GM18861 (cell line): ENCODE data around the gene CDK10.

Experiments
- ATAC-seq: cut with Tn5 transposase; IDR thresholded peaks from one replicate; pipeline ENCODE4 v1.9.1; 2021; ENCODE audit not compliant: unreplicated experiment

Gene CDK10

GRCh38 chr16:89732142-89732917 is 45.8 kb downstream of the CDK10 start:
- ATAC-seq, result no peak

DNA sequence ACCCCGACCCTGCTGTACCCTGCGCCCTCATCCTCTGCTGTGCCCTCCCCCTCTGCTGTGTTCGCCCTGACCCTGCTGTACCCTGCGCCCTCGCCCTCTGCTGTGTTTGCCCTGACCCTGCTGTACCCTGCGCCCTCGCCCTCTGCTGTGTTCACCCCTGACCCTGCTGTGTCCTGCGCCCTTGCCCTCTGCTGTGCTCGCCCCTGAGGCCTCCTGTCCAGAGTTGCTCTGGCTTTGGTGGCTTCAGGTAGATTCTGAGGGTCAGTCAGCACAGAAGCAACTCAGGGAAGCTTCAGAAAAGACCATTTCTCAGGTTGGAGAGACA is 46.4 kb downstream of the CDK10 start:
- ATAC-seq, result no peak

DNA sequence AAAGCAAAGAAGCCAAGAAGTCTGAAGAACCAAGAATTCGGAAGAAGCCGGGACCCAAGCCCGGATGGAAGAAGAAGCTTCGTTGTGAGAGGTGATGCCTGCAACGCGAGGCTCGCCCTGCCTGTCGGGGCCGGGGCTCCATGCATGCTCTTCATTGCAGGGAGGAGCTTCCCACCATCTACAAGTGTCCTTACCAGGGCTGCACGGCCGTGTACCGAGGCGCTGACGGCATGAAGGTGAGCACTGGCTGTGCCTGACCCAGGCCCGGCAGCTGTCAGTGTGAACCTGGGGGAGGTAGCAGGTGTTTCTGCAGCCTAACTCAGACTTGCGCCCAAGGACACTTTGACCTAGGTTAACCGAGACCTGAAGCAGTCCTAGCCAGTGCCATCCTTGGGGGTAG is 46.8 kb downstream of the CDK10 start:
- no peak for ATAC-seq

GRCh38 chr16:89733792-89734191 is 47.3 kb downstream of the CDK10 start:
- no peak for ATAC-seq

DNA sequence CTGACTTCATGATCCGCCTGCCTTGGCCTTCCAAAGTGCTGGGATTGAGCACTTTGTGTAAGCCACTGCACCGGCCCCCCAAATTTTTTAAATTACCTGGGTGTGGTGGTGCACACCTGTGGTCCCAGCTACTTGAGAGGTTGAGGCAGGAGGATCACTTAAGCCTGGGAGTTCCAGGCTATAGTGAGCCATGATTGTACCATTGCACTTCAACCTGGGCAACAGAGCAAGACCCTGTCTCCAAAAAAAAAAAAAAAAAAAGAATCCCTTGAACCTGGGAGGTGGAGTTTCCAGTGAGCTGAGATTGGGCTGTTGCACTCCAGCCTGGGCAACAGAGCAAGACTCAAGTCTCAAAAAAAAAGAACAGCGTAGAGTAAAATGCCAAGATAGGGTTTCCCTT is 50.1 kb downstream of the CDK10 start:
- no peak for ATAC-seq

- no peak for ATAC-seq
Measured at GRCh38 chr16:89737341-89738071, 51.0 kb downstream of the CDK10 start.

DNA sequence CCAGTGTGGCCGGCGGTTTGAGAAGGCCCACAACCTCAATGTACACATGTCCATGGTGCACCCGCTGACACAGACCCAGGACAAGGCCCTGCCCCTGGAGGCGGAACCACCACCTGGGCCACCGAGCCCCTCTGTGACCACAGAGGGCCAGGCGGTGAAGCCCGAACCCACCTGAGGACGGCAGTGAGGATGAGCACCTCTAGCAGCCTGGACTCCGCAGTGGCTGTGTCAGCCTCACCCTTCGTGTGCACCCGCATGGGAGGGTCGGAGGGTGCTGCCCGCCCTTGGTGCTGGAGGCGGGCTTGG is 51.5 kb downstream of the CDK10 start:
- no peak for ATAC-seq

GRCh38 chr16:89738538-89739317 is 52.2 kb downstream of the CDK10 start:
- ATAC-seq, result no peak

DNA sequence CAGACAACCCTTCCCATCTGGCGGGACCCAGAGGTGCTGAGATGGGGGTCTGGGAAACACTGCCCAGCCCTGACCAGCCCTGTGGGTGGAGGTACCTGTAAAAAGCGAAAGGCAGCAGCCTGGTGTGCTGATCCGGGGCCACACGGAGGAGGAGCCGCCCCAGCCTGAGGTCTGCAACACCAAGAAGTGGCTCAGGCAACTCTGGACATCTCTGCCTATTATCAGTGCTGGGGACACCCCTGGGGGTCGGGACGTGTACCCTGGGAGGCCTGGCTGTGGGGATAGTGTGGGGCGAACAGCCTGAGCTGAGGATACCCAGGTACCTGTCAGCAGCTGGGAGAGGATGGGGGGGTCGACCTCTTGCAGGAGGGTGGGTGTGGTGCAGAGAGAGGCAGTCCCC is 52.9 kb downstream of the CDK10 start:
- ATAC-seq, result no peak

DNA sequence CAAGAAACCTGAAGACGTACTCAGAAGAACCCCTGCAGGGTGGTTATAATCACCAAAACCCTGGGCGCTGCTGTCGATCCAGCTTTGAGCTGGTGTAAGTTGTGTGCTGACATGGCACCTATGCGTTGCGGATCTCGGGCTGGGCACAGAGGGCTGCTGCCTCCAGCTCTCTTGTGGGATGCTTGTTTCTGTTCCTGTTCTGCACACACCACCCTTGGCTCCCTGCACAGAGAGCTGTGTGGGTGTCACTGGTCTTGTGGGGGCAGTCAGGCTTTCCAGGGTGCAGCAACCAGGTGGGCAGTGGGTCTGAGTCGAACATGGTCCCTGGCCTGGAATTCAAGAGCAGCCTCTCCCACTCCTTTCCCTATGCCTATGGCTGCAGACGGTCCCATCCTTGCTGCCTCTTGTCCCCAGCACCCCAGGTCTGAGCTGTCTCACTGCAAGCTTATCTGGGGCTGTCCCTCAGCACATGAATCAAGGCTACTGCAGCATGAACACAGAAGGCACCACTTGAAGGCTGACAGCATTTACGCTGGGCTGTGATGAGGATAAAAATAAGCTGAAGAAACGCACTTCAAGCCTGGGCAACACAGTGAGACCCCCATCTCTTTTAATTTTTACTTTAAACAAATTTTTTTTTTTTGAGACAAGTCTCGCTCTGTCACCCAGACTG is 55.0 kb downstream of the CDK10 start:
- ATAC-seq, result no peak

DNA sequence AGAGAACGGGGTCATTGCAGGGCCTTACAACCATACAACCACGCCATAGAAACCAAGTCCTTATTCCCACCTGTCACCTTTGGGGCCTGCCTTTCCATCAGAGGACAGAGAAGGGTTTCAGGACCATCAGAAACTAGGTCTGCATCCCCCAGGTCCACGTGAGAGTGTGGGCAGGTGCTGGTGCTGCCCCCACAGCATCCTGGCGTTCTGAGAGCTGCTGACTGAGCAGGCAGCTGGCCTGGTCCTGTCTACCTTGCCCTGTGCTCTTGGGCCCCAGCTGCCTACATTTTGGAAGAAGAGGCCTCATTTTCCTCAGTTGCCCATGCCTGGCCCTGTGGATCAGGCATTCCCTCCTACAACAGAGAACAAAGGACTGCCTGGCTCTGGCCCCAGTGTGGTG is 56.5 kb downstream of the CDK10 start:
- ATAC-seq, result no peak

DNA sequence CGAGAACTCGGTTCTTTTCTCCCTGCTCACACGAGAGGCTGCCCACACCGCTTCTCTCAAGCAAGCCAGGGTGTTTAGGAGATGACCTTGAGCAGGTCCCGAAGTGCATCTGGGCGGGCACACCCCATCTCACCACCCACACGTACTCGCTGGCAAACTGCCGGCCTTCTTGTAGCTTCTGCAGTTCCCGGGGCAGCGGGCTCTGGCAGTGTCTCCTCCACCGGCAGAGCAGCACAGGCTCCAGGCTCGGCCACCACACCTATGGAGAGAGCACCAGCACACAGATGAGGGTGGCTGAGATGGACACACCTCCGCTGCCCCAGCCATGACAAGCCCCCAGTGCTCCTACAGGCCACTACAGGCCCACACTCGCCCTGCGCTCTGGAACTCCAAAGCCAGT is 58.3 kb downstream of the CDK10 start:
- no peak for ATAC-seq
